GM21381 (cell line): ENCODE data around the gene SLC2A9.

Source experiments
- ATAC-seq: cut with Tn5 transposase; IDR thresholded peaks from one replicate; pipeline ENCODE4 v1.9.1; 2021; ENCODE audit warnings: mild to moderate bottlenecking, moderate library complexity; ENCODE audit not compliant: unreplicated experiment

The SLC2A9 gene

GRCh38 chr4:9898596-9899305, 122.5 kb downstream of the SLC2A9 start:
- ATAC-seq = no peak

- no peak for ATAC-seq
Observed at GRCh38 chr4:9895333-9895705, 126.0 kb downstream of the SLC2A9 start.

GRCh38 chr4:9894644-9895332, 126.5 kb downstream of the SLC2A9 start:
- no peak for ATAC-seq

- ATAC-seq = no peak
Observed at GRCh38 chr4:9893329-9894108, 127.8 kb downstream of the SLC2A9 start.

- no peak for ATAC-seq
Observed at GRCh38 chr4:9891740-9892139, 129.6 kb downstream of the SLC2A9 start.

- ATAC-seq = no peak
Observed at GRCh38 chr4:9891056-9891455, 130.2 kb downstream of the SLC2A9 start.

- no peak for ATAC-seq
Observed at GRCh38 chr4:9889306-9889705, 132.0 kb downstream of the SLC2A9 start.

GRCh38 chr4:9885958-9886357, 135.3 kb downstream of the SLC2A9 start:
- no peak for ATAC-seq

- ATAC-seq = no peak
Observed at GRCh38 chr4:9880406-9881197, 140.7 kb downstream of the SLC2A9 start.

GRCh38 chr4:9877123-9877522, 144.2 kb downstream of the SLC2A9 start:
- no peak for ATAC-seq

- ATAC-seq = no peak
Observed at GRCh38 chr4:9875516-9875915, 145.8 kb downstream of the SLC2A9 start.

- no peak for ATAC-seq
Observed at GRCh38 chr4:9874385-9874784, 146.9 kb downstream of the SLC2A9 start.

- ATAC-seq = no peak
Observed at GRCh38 chr4:9870165-9870790, 151.0 kb downstream of the SLC2A9 start.

- ATAC-seq = no peak
Observed at GRCh38 chr4:9867751-9868425, 153.4 kb downstream of the SLC2A9 start.

GRCh38 chr4:9866931-9867330, 154.4 kb downstream of the SLC2A9 start:
- ATAC-seq = no peak

GRCh38 chr4:9861561-9861960, 159.7 kb downstream of the SLC2A9 start:
- ATAC-seq = no peak

- ATAC-seq = no peak
Observed at GRCh38 chr4:9859810-9860209, 161.5 kb downstream of the SLC2A9 start.

GRCh38 chr4:9849538-9849920, 171.8 kb downstream of the SLC2A9 start:
- ATAC-seq = no peak

GRCh38 chr4:9847968-9848748, 173.1 kb downstream of the SLC2A9 start:
- no peak for ATAC-seq
